GM19240 (cell line): Measurements from ENCODE around the gene CCDC3.
A peak's percentile ranks its signal among the peaks of the same experiment; 100 is the strongest.

ENCODE experiments used
- DNase-seq: peaks from one replicate; pipeline ENCODE4 v3.0.0; 2011; ENCODE audit warnings: low spot score; ENCODE audit not compliant: insufficient read length

The CCDC3 gene

GRCh38 chr10:12925845-12926244 lies 75.7 kb downstream of the CCDC3 start:
- DNase-seq: no peak

GRCh38 chr10:12924911-12925310 lies 76.6 kb downstream of the CCDC3 start:
- DNase-seq: no peak

- no peak for DNase-seq
Measured at GRCh38 chr10:12922117-12922900, 79.2 kb downstream of the CCDC3 start.

- DNase-seq: no peak
Measured at GRCh38 chr10:12921163-12921562, 80.3 kb downstream of the CCDC3 start.

GRCh38 chr10:12919574-12919973 lies 81.9 kb downstream of the CCDC3 start:
- no peak for DNase-seq

GRCh38 chr10:12916587-12916986 lies 84.9 kb downstream of the CCDC3 start:
- DNase-seq: no peak

GRCh38 chr10:12915637-12916168 lies 85.8 kb downstream of the CCDC3 start:
- DNase-seq: no peak

- DNase-seq: no peak
Measured at GRCh38 chr10:12914111-12914510, 87.4 kb downstream of the CCDC3 start.

GRCh38 chr10:12911795-12912194 lies 89.7 kb downstream of the CCDC3 start:
- no peak for DNase-seq

GRCh38 chr10:12910835-12911234 lies 90.7 kb downstream of the CCDC3 start:
- DNase-seq: no peak

GRCh38 chr10:12909836-12910185 lies 91.7 kb downstream of the CCDC3 start:
- DNase-seq: no peak

- no peak for DNase-seq
Measured at GRCh38 chr10:12909182-12909835, 92.2 kb downstream of the CCDC3 start.

- no peak for DNase-seq
Measured at GRCh38 chr10:12908773-12909172, 92.7 kb downstream of the CCDC3 start.

- DNase-seq: no peak
Measured at GRCh38 chr10:12907656-12908055, 93.9 kb downstream of the CCDC3 start.

- no peak for DNase-seq
Measured at GRCh38 chr10:12906051-12906541, 95.4 kb downstream of the CCDC3 start.

- DNase-seq: no peak
Measured at GRCh38 chr10:12905067-12905466, 96.4 kb downstream of the CCDC3 start.

GRCh38 chr10:12902851-12903358 lies 98.6 kb downstream of the CCDC3 start:
- no peak for DNase-seq

GRCh38 chr10:12902135-12902572 lies 99.4 kb downstream of the CCDC3 start:
- peak; percentile 64 for DNase-seq

- DNase-seq: no peak
Measured at GRCh38 chr10:12899546-12899945, 102.0 kb downstream of the CCDC3 start.

- DNase-seq: no peak
Measured at GRCh38 chr10:12898271-12898670, 103.2 kb downstream of the CCDC3 start.

- no peak for DNase-seq
Measured at GRCh38 chr10:12897278-12897677, 104.2 kb downstream of the CCDC3 start.

GRCh38 chr10:12896251-12896650 lies 105.3 kb downstream of the CCDC3 start:
- no peak for DNase-seq
